Measurements from ENCODE around the gene IFI6. TPM values are rescaled to one million over a fixed set of nuclear protein-coding genes. Genes with fewer than 3 reads are reported as not detected.
A peak's percentile ranks its signal among the peaks of the same experiment; 100 is the strongest.

The IFI6 gene
- total and polyA plus RNA-seq, 2 of the 13 experiments (the other 11 are each of a cell fraction or from before 2014, with no cell fraction given), result 12.9 to 13.2 TPM

GRCh38 chr1:27676410-27676809 lies 4.4 kb upstream of the IFI6 start:
- H3K27ac ChIP-seq (ENCODE audit: extremely low read length, insufficient read depth, low read length), result no peak overlapping the region
- no peaks in the 10 kb centered on the region for H3K79me2 ChIP-seq (ENCODE audit: insufficient read depth, low read length)
- BruUV-seq (replicated peaks), result no TSS peak
- H3K4me3 ChIP-seq (replicated peaks in 1 of 3; ENCODE audit: insufficient read depth in 1 of 3, low read depth in 2 of 3, low read length in 3 of 3), result no peak overlapping the region
- H3K9ac ChIP-seq (ENCODE audit: insufficient read depth, low read depth, low read length), result no peak overlapping the region
- ATAC-seq (no peak), FAIRE-seq (no peak), DNase-seq (ENCODE audit: low spot score) (no peak)
- no peak overlapping the region for H3K4me2 ChIP-seq (ENCODE audit: low read depth, low read length)
- no peak overlapping the region for H2AFZ ChIP-seq (ENCODE audit: low read length)
- ChIA-PET POLR2A (no interaction called here), CTCF (ENCODE audit: low intra/inter-chr PET ratio, low total read pairs) (no interaction called here)
- H3K36me3 ChIP-seq (replicated peaks in 1 of 2; ENCODE audit: control insufficient read depth in 1 of 2, insufficient read depth in 2 of 2, low read length in 2 of 2), result no peaks in the 10 kb centered on the region
- in situ Hi-C loops (cut with HindIII; ENCODE audit: extremely low pct_ligation_motif_present, low pct_unique_long_range_greater_than_20kb) (no loop called here), intact Hi-C loops (cut with micrococcal nuclease; ENCODE audit: unreplicated experiment) (no loop called here)
- WGBS (ENCODE audit: low lambda C conversion rate), result 76% methylated on average over 1 of the region's 1 CpG
- TF ChIP-seq ZFAT (CRISPR knock-in tag; conservative IDR thresholded peaks at IDR 0.05), result no peak
- peak; percentile 41; the same call in 1 of the 2 replicates for TF ChIP-seq ZNF121 (CRISPR knock-in tag; IDR thresholded peaks at IDR 0.05)
- H3K9me3 ChIP-seq (ENCODE audit: low read length), result peaks cover 18% of the 10 kb centered on the region
- H4K20me1 ChIP-seq (ENCODE audit: insufficient read depth, low read length), result no peaks in the 10 kb centered on the region
- H3K4me1 ChIP-seq (ENCODE audit: insufficient read depth, low read length), result peaks cover 17% of the 10 kb centered on the region
- no peaks in the 10 kb centered on the region for H3K27me3 ChIP-seq (ENCODE audit: control insufficient read depth in 1 of 2, insufficient read depth in 2 of 2, low read length in 2 of 2)

DNA sequence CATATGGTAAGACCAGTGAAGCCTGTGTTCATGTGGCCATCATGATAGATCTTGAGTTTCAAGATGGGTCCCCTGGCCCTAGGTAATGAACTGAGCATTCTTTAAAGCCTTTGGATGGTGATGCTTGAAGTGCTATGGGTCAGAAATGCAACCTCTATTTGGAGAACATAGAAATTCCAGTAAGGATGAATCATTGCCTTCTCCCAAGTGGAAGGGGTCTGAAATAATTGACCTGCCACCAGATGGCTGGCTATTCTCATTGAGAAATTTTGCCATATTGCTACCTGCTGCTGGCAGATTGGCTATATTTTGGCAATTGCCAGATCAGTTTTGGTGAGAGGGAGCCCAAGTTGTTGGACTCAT lies 739 bp upstream of the IFI6 start:
- peak overlapping the region; percentile 48 to 70 (median 61) for H3K4me3 ChIP-seq (replicated peaks in 1 of 3; ENCODE audit: insufficient read depth in 1 of 3, low read depth in 2 of 3, low read length in 3 of 3)
- H3K27me3 ChIP-seq (ENCODE audit: control insufficient read depth in 1 of 2, insufficient read depth in 2 of 2, low read length in 2 of 2), result no peaks in the 10 kb centered on the region
- H3K9ac ChIP-seq (ENCODE audit: insufficient read depth, low read depth, low read length), result peak overlapping the region; percentile 48
- no peaks in the 10 kb centered on the region for H4K20me1 ChIP-seq (ENCODE audit: insufficient read depth, low read length)
- FAIRE-seq (no peak), ATAC-seq (no peak), DNase-seq (ENCODE audit: low spot score) (no peak)
- H2AFZ ChIP-seq (ENCODE audit: low read length), result peak overlapping the region; percentile 46
- ChIA-PET POLR2A (interaction anchor here (0.8 to 2.1 kb wide), 13 partner anchors 9 to 168 kb away, joined by 3 to 21 read pairs (median 4); partner anchors contain the start of genes FAM76A, PPP1R8 and STX12), CTCF (ENCODE audit: low intra/inter-chr PET ratio, low total read pairs) (no interaction called here)
- no peak for TF ChIP-seq ZNF781 (CRISPR knock-in tag; IDR thresholded peaks at IDR 0.05; ENCODE audit: borderline replicate concordance, not compliant biosample characterization)
- TF ChIP-seq ZSCAN21 (CRISPR knock-in tag; IDR thresholded peaks at IDR 0.05; ENCODE audit: borderline replicate concordance), result 0 out of 2 replicates have a peak, but pooled peaks have one; percentile 16
- 0 out of 2 replicates have a peak, but pooled peaks have one; percentile 2 for TF ChIP-seq FOXJ3 (CRISPR knock-in tag; IDR thresholded peaks at IDR 0.05; ENCODE audit: borderline replicate concordance)
- intact Hi-C loops (cut with micrococcal nuclease; ENCODE audit: unreplicated experiment), result loop anchor here (1.0 to 5.0 kb wide), 3 partner anchors 47 to 160 kb away; partner anchors contain the start of genes PPP1R8 and STX12
- no peaks in the 10 kb centered on the region for H3K9me3 ChIP-seq (ENCODE audit: low read length)
- BruUV-seq (replicated peaks), result no TSS peak
- peak overlapping the region; percentile 85 for H3K4me2 ChIP-seq (ENCODE audit: low read depth, low read length)
- H3K27ac ChIP-seq (ENCODE audit: extremely low read length, insufficient read depth, low read length), result peak overlapping the region; percentile 58
- H3K36me3 ChIP-seq (replicated peaks in 1 of 2; ENCODE audit: control insufficient read depth in 1 of 2, insufficient read depth in 2 of 2, low read length in 2 of 2), result no peaks in the 10 kb centered on the region
- in situ Hi-C loops (cut with HindIII; ENCODE audit: extremely low pct_ligation_motif_present, low pct_unique_long_range_greater_than_20kb), result no loop called here
- H3K4me1 ChIP-seq (ENCODE audit: insufficient read depth, low read length), result peaks cover 40% of the 10 kb centered on the region
- no peaks in the 10 kb centered on the region for H3K79me2 ChIP-seq (ENCODE audit: insufficient read depth, low read length)
